IMR-90 (cell line): ENCODE measurements around the gene RABIF. TPM values are rescaled to one million over a fixed set of nuclear protein-coding genes. Genes with fewer than 3 reads are reported as not detected.
"Not testable (repeated sequence)": the region's sequence is repeated elsewhere in the genome, so short reads cannot be mapped to it uniquely, and the experiment has no call there.

Experiments used
- ATAC-seq: fragments of 200-7000 bp; cut with Tn5 transposase; 2 replicates; pipeline ENCODE4 v1.9.1; 2020; ENCODE audit warnings: low read depth, mild to moderate bottlenecking, moderate library complexity
- BruUV-seq: library from RNA; stranded (reverse); fragments of 400-500 nt; replicated peaks from 2 replicates; lab custom pipeline; 2021; lab: Mats Ljungman, UMichigan
- CTCF ChIA-PET: fragments of 300-600 bp; formaldehyde crosslinking; extraction: SDS; loops from one replicate; lab custom pipeline; 2021; ENCODE audit warnings: antibody characterized with exemption; lab: Yijun Ruan, JAX
- POLR2A ChIA-PET: fragments of 300-600 bp; sonication (Branson Sonifier 250); formaldehyde crosslinking; loops from one replicate; lab custom pipeline; 2022; ENCODE audit warnings: antibody characterized with exemption; ENCODE audit not compliant: unreplicated experiment; lab: Charles Lee
- DNase-seq: peaks from one replicate; pipeline ENCODE4 v3.0.0; 2013
- H2AFZ ChIP-seq: replicated peaks from 2 replicates; pipeline ENCODE3; 2013; ENCODE audit warnings: low read length, mild to moderate bottlenecking; ENCODE audit not compliant: poor library complexity
- H2AK5ac ChIP-seq: 2 replicates; pipeline ENCODE4 v1.6.1; 2013; ENCODE audit warnings: low read depth, low read length, inconsistent platforms
- H2AK9ac ChIP-seq: replicated peaks from 2 replicates; pipeline ENCODE3; 2013; ENCODE audit warnings: mild to moderate bottlenecking, low read depth, low read length, moderate library complexity; ENCODE audit not compliant: poor library complexity
- H2BK120ac ChIP-seq: 2 replicates; pipeline ENCODE4 v1.6.1; 2013; ENCODE audit warnings: low read depth, low read length, inconsistent platforms
- H2BK15ac ChIP-seq: 3 replicates; pipeline ENCODE4 v1.6.1; 2013; ENCODE audit warnings: low read depth, low read length, inconsistent platforms
- H2BK20ac ChIP-seq: 2 replicates; pipeline ENCODE4 v1.6.1; 2013; ENCODE audit warnings: low read depth, mild to moderate bottlenecking, inconsistent platforms, low read length, moderate library complexity
- H2BK5ac ChIP-seq: 2 replicates; pipeline ENCODE4 v1.6.1; 2013; ENCODE audit warnings: mild to moderate bottlenecking, low read depth, low read length, inconsistent platforms; ENCODE audit not compliant: poor library complexity, severe bottlenecking
- H3K14ac ChIP-seq: replicated peaks from 2 replicates; pipeline ENCODE4 v1.6.1; 2013; ENCODE audit warnings: low read depth, low read length, inconsistent platforms
- H3K18ac ChIP-seq: 2 replicates; pipeline ENCODE4 v1.6.1; 2013; ENCODE audit warnings: low read depth, low read length, control low read depth
- H3K23ac ChIP-seq: 2 replicates; pipeline ENCODE4 v1.6.1; 2013; ENCODE audit warnings: low read depth, low read length, inconsistent platforms
- H3K27ac ChIP-seq: 2 replicates; pipeline ENCODE4 v1.5.1; 2013; ENCODE audit warnings: mild to moderate bottlenecking, control low read depth, low read length; ENCODE audit not compliant: insufficient read depth
- H3K27me3 ChIP-seq: 2 replicates; pipeline ENCODE4 v1.6.1; 2013; ENCODE audit warnings: low read length; ENCODE audit not compliant: control insufficient read depth, insufficient read depth
- H3K36me3 ChIP-seq: 2 replicates; pipeline ENCODE4 v1.6.1; 2013; ENCODE audit warnings: low read length, mixed read lengths; ENCODE audit not compliant: control insufficient read depth, insufficient read depth
- H3K4ac ChIP-seq: 2 replicates; pipeline ENCODE4 v1.6.1; 2013; ENCODE audit warnings: low read depth, low read length, inconsistent platforms
- H3K4me1 ChIP-seq: 2 replicates; pipeline ENCODE4 v1.6.1; 2013; ENCODE audit warnings: low read length, mixed read lengths; ENCODE audit not compliant: control insufficient read depth, insufficient read depth
- H3K4me2 ChIP-seq: 2 replicates; pipeline ENCODE4 v1.6.1; 2013; ENCODE audit warnings: low read depth, mild to moderate bottlenecking, control low read depth, low read length, moderate library complexity
- H3K4me3 ChIP-seq: 2 replicates; pipeline ENCODE4 v1.5.1; 2013; ENCODE audit warnings: low read depth, mild to moderate bottlenecking, control low read depth, low read length, moderate library complexity; ENCODE audit not compliant: insufficient read depth
- H3K56ac ChIP-seq: 2 replicates; pipeline ENCODE4 v1.6.1; 2013; ENCODE audit warnings: low read length, inconsistent platforms; ENCODE audit not compliant: insufficient read depth; ENCODE audit errors: extremely low read depth
- H3K79me1 ChIP-seq, 2 experiments: 2 replicates each; pipeline ENCODE4 v1.6.1; 2013; ENCODE audit warnings: low read length in 2 of 2, inconsistent platforms in 1 of 2, low read depth in 1 of 2
- H3K9ac ChIP-seq: 2 replicates; pipeline ENCODE4 v1.6.1; 2013; ENCODE audit warnings: low read depth, low read length, control low read depth
- H3K9me1 ChIP-seq: 2 replicates; pipeline ENCODE4 v1.6.1; 2013; ENCODE audit warnings: low read length, inconsistent platforms; ENCODE audit not compliant: insufficient read depth
- H3K9me3 ChIP-seq: 2 replicates; pipeline ENCODE4 v1.6.1; 2013; ENCODE audit warnings: low read length; ENCODE audit not compliant: control insufficient read depth, insufficient read depth
- H4K20me1 ChIP-seq: 2 replicates; pipeline ENCODE4 v1.6.1; 2013; ENCODE audit warnings: low read length, inconsistent platforms; ENCODE audit not compliant: insufficient read depth
- H4K5ac ChIP-seq: 2 replicates; pipeline ENCODE4 v1.6.1; 2013; ENCODE audit warnings: mild to moderate bottlenecking, low read depth, low read length, control low read depth
- H4K8ac ChIP-seq, 2 experiments: 2 replicates each; pipeline ENCODE4 v1.6.1; 2013; ENCODE audit warnings: low read depth in 2 of 2, low read length in 2 of 2, control low read depth in 1 of 2, inconsistent platforms in 1 of 2
- H4K91ac ChIP-seq: 2 replicates; pipeline ENCODE4 v1.6.1; 2013; ENCODE audit warnings: low read depth, low read length, inconsistent platforms; ENCODE audit not compliant: insufficient read depth
- WGBS, 2 experiments: methylation state at CpG; one replicate each; pipeline versions ENCODE4 v1.1.5 to v1.1.7; 2013; ENCODE audit warnings: missing lambda C conversion rate in 2 of 2; ENCODE audit not compliant: insufficient read length in 1 of 2; ENCODE audit errors: extremely low coverage in 2 of 2; 5-methylcytosine and 5-hydroxymethylcytosine counted together
- dilution Hi-C: fragments of 300-500 bp; cut with HindIII; formaldehyde crosslinking; loops from one replicate; pipeline ENCODE4 v1.14.3; 2018; ENCODE audit warnings: low sequenced_read_pairs; ENCODE audit not compliant: unreplicated experiment
- in situ Hi-C: fragments of 300-500 bp; cut with MboI; formaldehyde crosslinking; loops from 3 replicates; pipeline ENCODE4 v1.14.3; 2019; ENCODE audit warnings: low sequenced_read_pairs, inconsistent platforms, mixed read lengths
- intact Hi-C: fragments of 100-400 bp; cut with micrococcal nuclease; formaldehyde crosslinking; loops from 2 replicates; pipeline ENCODE4 v1.10.0; 2022
- polyA plus RNA-seq, 3 experiments: library from polyadenylated mRNA; depleted of rRNA; stranded (reverse); fragments of >200 nt; gene quantifications; 2 replicates each; pipeline ENCODE4 v1.2.3, GENCODE V29; 2012; ENCODE audit warnings: low replicate concordance in 1 of 3
- total RNA-seq: library from RNA; depleted of rRNA; stranded (reverse); fragments of >200 nt; gene quantifications from 2 replicates; pipeline ENCODE4 v1.2.3, GENCODE V29; 2012

RABIF gene
- total and polyA plus RNA-seq, 2 of the 4 experiments (the other 2 are of a cell fraction), result 4.8 to 7.9 TPM

DNA sequence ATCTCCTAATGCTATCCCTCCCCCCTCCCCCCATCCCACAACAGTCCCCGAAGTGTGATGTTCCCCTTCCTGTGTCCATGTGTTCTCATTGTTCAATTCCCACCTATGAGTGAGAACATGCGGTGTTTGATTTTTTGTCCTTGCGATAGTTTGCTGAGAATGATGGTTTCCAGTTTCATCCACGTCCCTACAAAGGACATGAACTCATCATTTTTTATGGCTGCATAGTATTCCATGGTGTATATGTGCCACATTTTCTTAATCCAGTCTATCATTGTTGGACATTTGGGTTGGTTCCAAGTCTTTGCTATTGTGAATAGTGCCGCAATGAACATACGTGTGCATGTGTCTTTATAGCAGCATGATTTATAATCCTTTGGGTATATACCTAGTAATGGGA is 47.5 kb upstream of the RABIF start:
- CTCF ChIA-PET, intact Hi-C loops, H4K5ac ChIP-seq, DNase-seq, H3K79me1 ChIP-seq, H4K8ac ChIP-seq, H3K9me3 ChIP-seq, H3K4me2 ChIP-seq, H3K18ac ChIP-seq, H2BK15ac ChIP-seq, H2BK5ac ChIP-seq, H3K4me3 ChIP-seq, H3K4me1 ChIP-seq, POLR2A ChIA-PET, H3K36me3 ChIP-seq, H2AK9ac ChIP-seq, ATAC-seq, H2AFZ ChIP-seq, H2AK5ac ChIP-seq, H4K20me1 ChIP-seq, H4K91ac ChIP-seq, H3K56ac ChIP-seq, H3K4ac ChIP-seq, H3K9me1 ChIP-seq, H2BK120ac ChIP-seq, H3K27ac ChIP-seq, in situ Hi-C loops, BruUV-seq, H3K27me3 ChIP-seq, H3K14ac ChIP-seq, dilution Hi-C loops, H3K9ac ChIP-seq, H2BK20ac ChIP-seq, H3K23ac ChIP-seq: not testable (repeated sequence)
- WGBS, 2 experiments, result no CpG with 5 or more reads among the region's 6 CpGs
